Spleen (tissue), 11 donors: ENCODE data around the gene DPYD. TPM values are rescaled to one million over a fixed set of nuclear protein-coding genes. Genes with fewer than 3 reads are reported as not detected.

Experiments used
- DNase-seq: peaks from one replicate; pipeline ENCODE4 v3.0.0-alpha.2; 2020
- H3K27ac ChIP-seq, 8 donors: fragments of 200-600 bp; sonication (generic) in 7 of 8; 1 replicate in 4 of 8; 2 replicates in 4 of 8; pipeline versions ENCODE4 v1.5.0 to v1.8.0; 2016 to 2021; ENCODE audit warnings: inconsistent platforms in 4 of 8, mild to moderate bottlenecking in 4 of 8, moderate library complexity in 1 of 8
- H3K27me3 ChIP-seq, 7 donors: fragments of 200-600 bp; sonication (generic) in 6 of 7; replicated peaks in 1 of 7; 1 replicate in 4 of 7; 2 replicates in 3 of 7; pipeline versions ENCODE4 v1.5.0 to v1.8.0; 2016 to 2021; ENCODE audit warnings: inconsistent platforms in 3 of 7, mild to moderate bottlenecking in 1 of 7
- H3K36me3 ChIP-seq, 6 donors: fragments of 200-600 bp; sonication (generic) in 5 of 6; 1 replicate in 4 of 6; 2 replicates in 2 of 6; pipeline versions ENCODE4 v1.5.0 to v1.8.0; 2016 to 2021; ENCODE audit warnings: inconsistent platforms in 2 of 6
- H3K4me1 ChIP-seq, 6 donors: fragments of 200-600 bp; sonication (generic) in 5 of 6; 1 replicate in 3 of 6; 2 replicates in 3 of 6; pipeline versions ENCODE4 v1.5.0 to v1.8.0; 2016 to 2021; ENCODE audit warnings: inconsistent platforms in 3 of 6
- H3K4me3 ChIP-seq, 8 donors: fragments of 200-600 bp; sonication (generic) in 7 of 8; 1 replicate in 4 of 8; 2 replicates in 4 of 8; pipeline versions ENCODE4 v1.5.0 to v1.8.0; 2016 to 2021; ENCODE audit warnings: inconsistent platforms in 4 of 8, mild to moderate bottlenecking in 4 of 8, moderate library complexity in 2 of 8
- H3K9me3 ChIP-seq, 8 donors: fragments of 200-600 bp; sonication (generic) in 7 of 8; 1 replicate in 4 of 8; 2 replicates in 4 of 8; pipeline versions ENCODE4 v1.5.0 to v1.8.0; 2016 to 2021; ENCODE audit warnings: inconsistent platforms in 4 of 8
- POLR2A ChIP-seq, 3 donors: fragments of 450-650 bp; IDR thresholded peaks; one replicate each; pipeline ENCODE4 v1.5.1; 2017; ENCODE audit warnings: antibody characterized with exemption in 3 of 3, mild to moderate bottlenecking in 1 of 3
- POLR2AphosphoS5 ChIP-seq, 3 donors: sonication (generic); formaldehyde crosslinking; IDR thresholded peaks; one replicate each; pipeline ENCODE4 v1.5.1; 2017; ENCODE audit warnings: antibody characterized with exemption in 3 of 3
- WGBS, 5 donors: extraction: QIAGEN DNeasy Blood & Tissue Kit in 3 of 5; methylation state at CpG; one replicate each; pipeline versions ENCODE4 v1.1.5 to v1.1.7; 2013 to 2018; 5-methylcytosine and 5-hydroxymethylcytosine counted together
- intact Hi-C: fragments of 100-400 bp; cut with DNase I; formaldehyde crosslinking; loops from one replicate; pipeline ENCODE4 v1.15.0; 2023; ENCODE audit warnings: low total_unique reads
- polyA plus RNA-seq, 3 donors: library from polyadenylated mRNA; stranded (reverse); fragments of 200-250 nt; gene quantifications; one replicate each; pipeline ENCODE4 v1.2.1, GENCODE V29; 2013
- total RNA-seq, 7 donors: library from RNA; depleted of rRNA in 3 of 7; stranded (reverse); fragments of >200 nt in 3 of 7; fragmentation: NEBNext Ultra II Directional in 4 of 7; extraction: Animal tissue kit (Norgen Biotek cat#: 25700) in 4 of 7; gene quantifications; one replicate each; pipeline versions ENCODE4 v1.1.0 to v1.2.1, GENCODE V29; 2016 to 2021
- TF ChIP-seq, protein P1 (sequence below), 11 experiments: fragments of 200-600 bp in 7 of 11; fragments of 450-650 bp in 4 of 11; sonication (generic) in 4 of 11; IDR thresholded peaks in 8 of 11; conservative IDR thresholded peaks in 3 of 11; 1 replicate in 7 of 11; 2 replicates in 4 of 11; pipeline versions ENCODE4 v1.4.0 to v1.8.0; 2016 to 2021; ENCODE audit warnings: antibody characterized with exemption in 11 of 11, inconsistent platforms in 4 of 11, mild to moderate bottlenecking in 1 of 11
- donor health status: healthy with polysubstance abuse.
- donor health status: DM: no; HTN: no; CAD: no; lungs with moderate emphysema.
- donor health status: DM: no; HTN: no; CAD: no.
- donor health status: Bipolar disorder and iron deficiency.
- donor health status: healthy.
- donor health status: DM: no; HTN: no; CAD: no.
- donor health status: DM: yes; HTN: yes; CAD: no.

The DPYD gene
- total and polyA plus RNA-seq, 10 donors: 7.3 to 114 (median 92.3) TPM

DNA sequence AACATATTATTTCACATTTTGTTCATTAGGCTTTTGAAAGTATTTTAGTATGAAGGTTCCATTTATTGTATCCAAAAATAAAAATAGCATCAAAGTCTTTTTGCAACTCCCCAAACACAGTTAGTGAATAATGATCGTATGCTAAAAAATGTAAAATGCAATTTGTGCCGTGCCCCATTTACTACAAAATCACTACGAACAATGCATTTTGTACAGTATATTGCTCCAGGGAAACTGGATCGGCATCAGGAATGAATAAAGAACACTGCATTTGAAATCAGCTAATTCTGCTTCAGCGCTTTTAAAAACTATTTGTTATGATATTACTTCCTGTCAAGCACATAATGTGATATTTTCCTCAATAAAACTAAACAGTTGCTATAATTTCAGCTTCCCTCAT is 547.8 kb downstream of the DPYD start:
- DNase-seq: no peak
- TF ChIP-seq, protein P1, sequence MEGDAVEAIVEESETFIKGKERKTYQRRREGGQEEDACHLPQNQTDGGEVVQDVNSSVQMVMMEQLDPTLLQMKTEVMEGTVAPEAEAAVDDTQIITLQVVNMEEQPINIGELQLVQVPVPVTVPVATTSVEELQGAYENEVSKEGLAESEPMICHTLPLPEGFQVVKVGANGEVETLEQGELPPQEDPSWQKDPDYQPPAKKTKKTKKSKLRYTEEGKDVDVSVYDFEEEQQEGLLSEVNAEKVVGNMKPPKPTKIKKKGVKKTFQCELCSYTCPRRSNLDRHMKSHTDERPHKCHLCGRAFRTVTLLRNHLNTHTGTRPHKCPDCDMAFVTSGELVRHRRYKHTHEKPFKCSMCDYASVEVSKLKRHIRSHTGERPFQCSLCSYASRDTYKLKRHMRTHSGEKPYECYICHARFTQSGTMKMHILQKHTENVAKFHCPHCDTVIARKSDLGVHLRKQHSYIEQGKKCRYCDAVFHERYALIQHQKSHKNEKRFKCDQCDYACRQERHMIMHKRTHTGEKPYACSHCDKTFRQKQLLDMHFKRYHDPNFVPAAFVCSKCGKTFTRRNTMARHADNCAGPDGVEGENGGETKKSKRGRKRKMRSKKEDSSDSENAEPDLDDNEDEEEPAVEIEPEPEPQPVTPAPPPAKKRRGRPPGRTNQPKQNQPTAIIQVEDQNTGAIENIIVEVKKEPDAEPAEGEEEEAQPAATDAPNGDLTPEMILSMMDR (IDR thresholded peaks at IDR 0.05 in 8 of 11, conservative IDR thresholded peaks at IDR 0.05 in 3 of 11): no peak
- TF ChIP-seq POLR2AphosphoS5 (IDR thresholded peaks at IDR 0.05): no peak
- TF ChIP-seq POLR2A (IDR thresholded peaks at IDR 0.05): no peak
- no peak overlapping the region for H3K27ac ChIP-seq
- H3K4me3 ChIP-seq: no peak overlapping the region
- WGBS, 5 donors: 92 to 99% (median 95%) methylated on average over 5 of the region's 5 CpGs
- peaks cover 0 to 4% (median 0%) of the 10 kb centered on the region in 6 donors for H3K4me1 ChIP-seq
- H3K36me3 ChIP-seq: peaks cover 0 to 23% (median 0%) of the 10 kb centered on the region in 6 donors
- intact Hi-C loops: no loop called here
- no peaks in the 10 kb centered on the region for H3K27me3 ChIP-seq
- H3K9me3 ChIP-seq: no peaks in the 10 kb centered on the region

DNA sequence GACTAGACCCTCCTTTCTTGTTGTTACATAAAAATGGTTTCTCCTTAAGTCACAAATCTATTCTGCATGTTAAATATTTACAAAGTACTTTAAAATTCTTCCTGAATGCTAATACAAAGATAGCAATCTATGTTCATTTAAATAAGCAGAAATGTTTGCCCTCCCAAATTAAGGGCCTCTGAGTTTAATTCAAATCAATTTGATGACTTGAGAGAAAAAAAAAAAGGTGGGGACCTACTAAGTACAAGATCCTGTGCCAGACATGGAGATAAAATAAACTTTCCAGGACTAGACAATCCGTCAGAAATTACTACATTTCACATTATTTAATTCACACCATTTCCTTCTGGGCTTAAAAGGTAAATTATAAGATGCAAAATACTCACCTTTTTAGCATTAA is 548.3 kb downstream of the DPYD start:
- Histone ChIP-seq H3K27ac (no peak overlapping the region), H3K4me1 (no peaks in the 10 kb centered on the region), H3K4me3 (no peak overlapping the region), H3K9me3 (no peaks in the 10 kb centered on the region), H3K27me3 (no peaks in the 10 kb centered on the region), H3K36me3 (peaks cover 0 to 20% (median 0%) of the 10 kb centered on the region in 6 donors)
- 85 to 98% (median 91%) methylated on average over 1 of the region's 1 CpG for WGBS, 5 donors
- intact Hi-C loops: no loop called here
- TF ChIP-seq, protein P1 (IDR thresholded peaks at IDR 0.05 in 8 of 11, conservative IDR thresholded peaks at IDR 0.05 in 3 of 11): no peak
- TF ChIP-seq POLR2AphosphoS5 (IDR thresholded peaks at IDR 0.05) (no peak), POLR2A (IDR thresholded peaks at IDR 0.05) (no peak)
- no peak for DNase-seq

DNA sequence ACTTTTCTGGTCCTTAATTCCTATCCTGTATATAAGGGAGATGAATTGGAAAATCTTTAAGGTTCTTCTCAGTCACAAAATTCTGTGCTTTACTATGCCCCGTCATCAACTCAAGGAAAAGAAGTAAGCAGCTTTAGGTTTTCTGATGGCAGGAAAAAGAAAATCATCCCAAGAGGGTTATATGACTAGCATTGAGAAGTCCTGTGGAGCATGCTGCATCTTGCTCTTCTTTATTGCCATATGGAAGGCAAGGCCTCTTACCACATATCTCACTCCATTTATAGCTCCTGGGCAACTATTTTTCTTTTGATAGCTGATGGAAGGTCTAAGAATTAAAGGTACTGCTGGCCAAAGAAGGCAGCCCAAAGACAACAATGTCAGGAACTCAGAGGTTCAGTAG is 552.5 kb downstream of the DPYD start:
- Histone ChIP-seq H3K27ac (no peak overlapping the region), H3K4me3 (no peak overlapping the region), H3K36me3 (peaks cover 0 to 24% (median 0%) of the 10 kb centered on the region in 6 donors), H3K9me3 (no peaks in the 10 kb centered on the region), H3K27me3 (no peaks in the 10 kb centered on the region), H3K4me1 (no peaks in the 10 kb centered on the region)
- DNase-seq: no peak
- TF ChIP-seq POLR2A (IDR thresholded peaks at IDR 0.05) (no peak), POLR2AphosphoS5 (IDR thresholded peaks at IDR 0.05) (no peak)
- TF ChIP-seq, protein P1 (IDR thresholded peaks at IDR 0.05 in 8 of 11, conservative IDR thresholded peaks at IDR 0.05 in 3 of 11): no peak
- 87 to 100% (median 95%) methylated on average over 1 of the region's 1 CpG for WGBS, 5 donors
- intact Hi-C loops: no loop called here

DNA sequence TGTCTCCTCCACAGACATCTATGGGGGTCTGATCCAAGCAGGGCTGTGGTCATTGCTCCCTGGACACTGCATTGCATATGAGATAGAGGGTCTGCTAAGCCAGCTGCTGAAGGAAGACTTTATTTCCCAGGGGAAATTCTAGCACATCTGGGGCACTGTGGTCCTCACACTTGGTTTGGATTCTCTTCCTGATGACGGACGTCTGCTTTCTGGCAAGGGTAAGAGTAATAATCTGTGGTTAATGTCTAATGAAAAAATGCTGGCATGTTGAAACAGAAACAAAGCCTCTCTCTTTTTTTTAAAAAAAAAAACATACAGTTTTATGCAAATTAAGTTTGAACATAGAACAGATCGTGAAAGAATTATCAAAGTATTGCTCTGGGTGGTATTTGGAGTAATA is 553.9 kb downstream of the DPYD start:
- H3K4me1 ChIP-seq: no peaks in the 10 kb centered on the region
- no peaks in the 10 kb centered on the region for H3K9me3 ChIP-seq
- intact Hi-C loops: no loop called here
- 69 to 93% (median 90%) methylated on average over 3 of the region's 3 CpGs for WGBS, 5 donors
- H3K36me3 ChIP-seq: peaks cover 0 to 23% (median 0%) of the 10 kb centered on the region in 6 donors
- H3K4me3 ChIP-seq: no peak overlapping the region
- TF ChIP-seq POLR2AphosphoS5 (IDR thresholded peaks at IDR 0.05) (no peak), POLR2A (IDR thresholded peaks at IDR 0.05) (no peak)
- TF ChIP-seq, protein P1 (IDR thresholded peaks at IDR 0.05 in 8 of 11, conservative IDR thresholded peaks at IDR 0.05 in 3 of 11): no peak
- DNase-seq: no peak
- no peaks in the 10 kb centered on the region for H3K27me3 ChIP-seq
- no peak overlapping the region for H3K27ac ChIP-seq
